NCI-H526 treated with DMSO at 0.1 percent for 48 hours (cell line): ENCODE data around the gene WDR20.
"Not testable (repeated sequence)": the region's sequence is repeated elsewhere in the genome, so short reads cannot be mapped to it uniquely, and the experiment has no call there.

Experiments used
- DNase-seq: peaks from one replicate; lab custom pipeline; 2025; lab: John Stamatoyannopoulos, UW

Gene WDR20

DNA sequence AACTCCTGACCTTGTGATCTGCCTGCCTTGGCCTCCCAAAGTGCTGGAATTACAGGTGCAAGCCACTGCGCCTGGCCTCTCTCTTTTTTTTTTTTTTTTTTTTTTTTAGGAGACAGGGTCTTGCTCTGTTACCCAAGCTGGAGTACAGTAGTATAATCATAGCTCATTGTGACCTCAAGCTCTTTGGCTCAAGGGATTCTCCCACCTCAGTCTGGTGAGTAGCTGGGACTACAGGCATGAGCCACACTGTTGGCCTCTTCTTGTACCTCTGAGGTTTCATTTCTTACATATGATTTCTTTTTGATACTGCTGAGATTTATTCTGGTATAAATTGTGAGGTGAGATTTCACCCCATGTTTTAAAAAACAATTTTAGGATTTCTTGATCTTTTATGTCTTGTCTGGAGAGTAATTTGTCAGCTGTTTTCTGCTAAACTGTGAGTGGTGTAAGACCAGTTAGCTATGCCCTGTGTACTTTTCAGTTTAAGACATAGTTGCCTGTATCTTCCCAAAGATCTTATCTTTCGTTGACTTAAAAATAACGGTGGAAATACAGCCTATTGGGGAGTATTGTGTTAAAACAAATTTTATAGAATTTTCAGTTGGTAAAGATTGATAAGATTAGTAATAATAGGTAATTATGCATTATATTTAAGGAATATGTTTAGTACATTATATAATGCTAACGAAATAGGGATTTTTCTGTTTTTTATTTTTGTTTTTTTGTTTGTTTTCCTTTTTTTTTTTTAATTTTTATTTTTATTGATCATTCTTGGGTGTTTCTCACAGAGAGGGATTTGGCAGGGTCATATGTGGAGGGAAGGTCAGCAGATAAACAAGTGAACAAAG lies 31.7 kb downstream of the WDR20 start:
- no peak for DNase-seq

- DNase-seq = not testable (repeated sequence)
Observed at GRCh38 chr14:102172021-102172272, 32.2 kb downstream of the WDR20 start.

GRCh38 chr14:102172721-102173120 lies 33.0 kb downstream of the WDR20 start:
- DNase-seq = not testable (repeated sequence)

GRCh38 chr14:102177161-102177560 lies 37.5 kb downstream of the WDR20 start:
- DNase-seq = no peak

DNA sequence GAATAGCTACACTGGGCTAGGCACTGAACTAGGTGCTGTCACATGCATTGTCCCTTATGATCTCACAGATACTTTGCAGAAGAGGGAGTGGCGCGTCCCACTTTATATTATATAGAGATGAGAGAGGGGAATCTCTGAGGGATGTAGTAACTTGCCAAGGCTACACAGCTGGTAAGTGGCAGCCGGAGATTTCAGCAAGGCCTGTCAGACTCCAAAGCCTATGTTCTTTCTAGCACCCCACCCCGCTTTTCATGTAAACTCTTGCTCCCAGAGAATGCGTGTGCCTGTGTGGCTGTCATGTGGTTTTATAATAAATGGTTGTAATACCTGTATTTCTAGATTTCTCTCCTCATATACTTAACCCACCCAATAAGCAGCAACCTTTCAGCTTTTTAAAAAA lies 39.1 kb downstream of the WDR20 start:
- no peak for DNase-seq

DNA sequence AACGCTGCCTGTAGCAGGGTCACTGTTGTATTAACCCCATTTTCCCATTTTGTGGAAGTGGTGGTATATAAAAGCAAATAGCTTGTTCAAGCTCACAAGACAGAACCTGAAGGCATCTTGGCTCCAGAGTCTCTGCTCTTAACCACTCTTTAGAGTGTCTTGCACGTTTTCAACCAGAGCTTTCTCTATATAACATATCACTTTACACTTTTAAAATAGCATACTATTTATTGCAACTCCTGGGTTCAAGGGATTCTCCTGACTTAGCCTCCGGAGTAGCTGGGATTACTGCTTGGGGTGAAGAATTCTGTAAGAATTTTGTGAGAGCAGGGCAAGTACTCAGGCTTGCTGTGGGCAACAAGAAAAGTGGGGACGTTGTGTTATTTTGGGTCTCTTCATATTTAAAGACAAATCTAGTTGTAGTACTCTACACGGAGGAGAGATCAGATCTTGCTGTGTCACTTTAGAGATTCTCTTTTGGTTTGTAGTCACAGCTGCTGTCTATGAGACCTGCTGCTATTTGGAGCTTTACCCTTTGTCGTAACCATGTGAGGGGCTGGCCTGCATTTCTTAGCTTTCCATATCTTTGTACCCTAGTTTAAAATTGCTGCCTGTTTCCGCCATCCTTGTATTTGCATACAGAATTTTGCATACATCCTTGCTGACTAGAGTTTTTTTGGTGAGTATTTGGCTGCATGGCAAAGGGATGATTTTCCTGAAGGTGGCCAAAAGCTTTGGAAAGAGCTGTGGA lies 40.7 kb downstream of the WDR20 start:
- peak; percentile 85 for DNase-seq

DNA sequence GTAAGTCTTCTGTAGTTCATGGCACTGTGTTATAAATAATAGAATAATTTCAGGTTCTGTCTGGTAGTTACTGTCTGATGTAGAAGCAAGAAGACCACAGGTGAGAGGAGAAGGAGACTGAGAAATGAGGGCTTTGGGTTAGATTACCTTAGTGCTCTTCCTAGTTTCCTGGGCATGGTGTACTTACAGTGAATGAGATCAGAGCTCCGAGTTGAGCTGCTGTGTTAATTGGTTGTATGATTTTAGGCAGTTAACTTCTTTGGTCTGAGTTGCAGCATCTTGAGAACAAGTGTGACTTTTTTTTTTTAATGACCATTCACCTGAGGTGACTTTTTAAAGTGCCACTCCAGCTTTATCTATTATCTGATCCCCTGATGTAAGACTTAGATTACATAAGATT lies 41.5 kb downstream of the WDR20 start:
- DNase-seq = peak; percentile 7

DNA sequence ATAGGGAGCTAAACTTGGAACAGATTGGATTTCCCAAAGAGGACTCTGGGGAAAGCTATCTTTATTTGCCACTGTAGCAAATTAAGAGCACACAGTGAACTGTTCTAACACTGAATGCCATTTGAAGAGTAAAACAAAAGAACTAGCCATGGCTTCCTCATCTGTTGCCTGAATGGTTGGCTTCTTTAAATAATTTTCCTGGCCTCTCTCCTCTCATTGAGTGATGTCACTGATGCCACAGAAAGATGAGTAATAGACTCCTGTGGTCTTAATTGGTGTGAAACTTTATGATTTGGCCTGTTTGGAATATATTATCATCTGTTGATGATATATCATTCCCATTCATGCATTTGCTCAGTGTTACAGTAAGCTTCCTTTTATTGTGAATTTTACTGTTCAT lies 42.5 kb downstream of the WDR20 start:
- DNase-seq = no peak

- no peak for DNase-seq
Observed at GRCh38 chr14:102182936-102183619, 43.4 kb downstream of the WDR20 start.

GRCh38 chr14:102183886-102184285 lies 44.2 kb downstream of the WDR20 start:
- peak; percentile 39 for DNase-seq

DNA sequence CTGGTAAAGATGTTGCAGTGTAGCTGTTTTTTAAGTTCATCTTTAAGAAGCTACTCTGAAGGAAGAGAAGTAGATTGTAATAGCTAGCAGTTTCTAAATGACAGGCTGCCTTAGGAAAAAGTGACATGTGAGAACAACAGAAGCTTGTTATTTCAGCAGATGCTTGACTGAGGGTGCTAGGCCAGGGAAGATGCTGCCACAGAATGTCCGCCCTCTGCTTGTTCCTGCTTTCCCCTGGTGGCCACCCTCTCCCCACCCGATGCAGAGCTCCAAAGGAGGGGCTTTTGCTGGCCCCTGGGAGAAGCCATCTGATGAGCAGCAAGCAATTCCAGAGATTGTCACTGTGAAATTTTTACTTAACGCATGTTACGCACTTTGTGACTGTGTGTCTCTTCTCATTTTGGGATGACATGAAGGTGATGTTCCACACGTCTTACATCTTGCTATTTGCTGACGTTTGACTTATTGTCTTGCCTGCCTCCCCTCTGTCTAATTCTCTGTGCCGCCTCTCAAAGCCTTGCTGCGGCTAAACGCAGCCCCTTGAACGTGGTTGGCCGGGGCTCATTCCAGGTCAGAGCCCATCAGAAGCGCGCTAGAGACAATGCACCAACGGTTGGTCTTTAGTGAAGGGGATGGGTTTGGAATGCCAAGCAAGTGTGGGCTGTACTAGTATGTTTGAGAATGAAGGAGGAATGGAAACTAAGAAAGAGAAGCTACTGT lies 44.8 kb downstream of the WDR20 start:
- DNase-seq = no peak

DNA sequence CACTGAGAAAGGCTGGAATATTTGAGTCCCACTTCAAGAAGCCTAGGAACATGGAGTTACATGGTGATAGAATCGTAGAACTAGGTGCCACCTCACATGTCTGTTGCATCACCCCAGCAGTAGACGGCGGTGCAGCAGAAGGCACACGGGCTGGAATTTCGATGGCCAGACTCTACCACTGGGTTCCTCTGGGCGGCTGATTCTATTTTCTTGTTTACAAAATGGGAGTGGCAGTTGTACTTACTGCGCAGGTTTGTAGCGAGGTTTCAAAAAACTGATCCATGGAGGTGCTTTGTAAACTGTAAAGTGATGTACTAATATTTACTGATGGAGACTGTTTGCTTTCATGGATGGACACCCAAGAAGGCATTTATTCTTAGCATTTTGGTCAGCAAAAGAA lies 45.7 kb downstream of the WDR20 start:
- DNase-seq = peak; percentile 91

- DNase-seq = no peak
Observed at GRCh38 chr14:102187044-102187443, 47.3 kb downstream of the WDR20 start.

DNA sequence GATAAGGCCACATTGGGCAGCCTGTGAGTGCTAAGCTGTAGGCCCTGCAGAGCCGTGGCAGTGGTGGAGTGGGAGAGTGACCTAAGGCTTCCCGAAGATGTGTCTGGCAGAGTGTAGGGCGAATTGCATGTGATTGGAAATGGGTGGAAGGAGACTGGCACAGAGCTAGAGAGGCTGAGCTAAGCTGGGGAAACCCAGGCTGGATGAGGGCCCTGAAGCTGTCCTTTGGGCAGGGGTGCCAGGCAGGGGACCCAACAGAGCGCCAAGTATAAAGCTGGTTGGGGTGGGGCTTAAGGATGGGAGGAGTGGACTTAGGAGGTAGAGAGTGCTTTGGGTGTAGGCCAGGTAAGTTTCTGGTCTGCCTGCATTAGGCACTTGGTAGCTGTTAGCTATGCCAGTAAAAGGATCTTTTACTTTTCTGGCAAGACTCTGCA lies 47.9 kb downstream of the WDR20 start:
- DNase-seq = no peak

DNA sequence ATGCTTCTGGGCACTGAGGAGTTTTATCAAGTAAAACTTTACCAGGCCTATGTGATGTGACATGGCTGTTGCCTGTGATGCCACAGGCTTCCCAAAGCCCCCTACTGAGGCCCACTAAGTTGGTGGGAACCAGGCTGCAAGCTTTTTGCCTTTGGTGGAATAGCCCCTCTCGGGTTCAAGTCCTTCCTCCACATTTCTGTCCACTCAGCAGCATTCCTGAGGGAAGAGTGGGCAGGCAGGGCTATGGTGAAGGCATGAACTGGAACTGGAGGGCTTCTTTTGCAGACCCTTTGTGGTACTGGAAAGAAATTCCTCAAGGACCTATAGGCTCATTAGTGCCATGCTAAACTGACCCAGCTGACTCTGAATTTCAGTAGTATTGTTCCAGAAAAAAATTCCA lies 48.5 kb downstream of the WDR20 start:
- DNase-seq = no peak

DNA sequence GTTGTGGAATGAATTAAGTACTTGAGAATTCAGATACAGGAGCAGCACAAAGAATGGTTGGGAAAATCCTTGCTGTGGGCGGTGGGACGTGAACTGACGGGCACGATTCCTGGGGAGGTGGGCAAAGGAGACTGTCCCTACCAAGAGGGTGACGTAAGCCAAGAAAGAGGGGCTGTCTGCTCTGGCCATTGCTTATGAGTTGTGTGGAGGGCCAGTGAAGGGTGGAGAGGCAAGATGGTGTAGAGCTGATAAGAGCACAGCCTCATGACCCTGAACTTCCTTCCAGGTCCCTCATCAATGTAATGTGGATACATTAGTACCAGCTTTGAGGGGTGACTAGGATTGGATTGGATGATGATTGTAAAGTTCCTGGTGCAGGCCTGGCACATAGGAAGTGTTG lies 50.2 kb downstream of the WDR20 start:
- no peak for DNase-seq

DNA sequence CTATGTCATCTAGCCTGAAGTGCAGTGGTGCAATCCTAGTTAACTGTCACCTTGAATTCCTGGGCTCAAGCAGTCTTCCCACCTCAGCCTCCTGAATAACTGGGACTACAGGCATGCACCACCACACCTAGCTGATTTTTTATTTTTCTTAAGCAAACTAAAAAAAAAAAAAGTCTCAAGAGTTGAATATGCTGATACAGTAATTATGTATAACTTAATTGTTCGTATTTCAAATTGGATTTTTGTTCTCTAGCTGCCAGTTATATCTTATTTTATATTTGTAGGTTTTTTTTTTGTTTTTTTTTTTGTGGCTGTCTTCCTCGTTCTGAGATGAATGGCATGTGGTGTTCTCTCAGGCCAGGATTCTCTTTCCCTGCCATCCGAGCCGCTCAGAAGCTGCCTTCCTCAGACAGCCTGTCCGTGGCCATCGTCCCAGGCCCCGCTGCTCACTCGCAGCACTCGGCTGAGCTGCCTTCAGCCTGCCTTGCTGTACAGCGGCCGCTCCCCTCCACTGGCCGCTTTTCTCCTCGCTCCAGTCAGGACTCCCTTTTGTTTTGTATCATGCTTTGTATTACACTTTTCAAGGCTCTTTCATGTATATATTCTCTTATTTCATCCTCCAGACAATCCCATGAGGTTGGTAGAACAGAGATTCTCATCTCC lies 53.3 kb downstream of the WDR20 start:
- DNase-seq = peak; percentile 71

DNA sequence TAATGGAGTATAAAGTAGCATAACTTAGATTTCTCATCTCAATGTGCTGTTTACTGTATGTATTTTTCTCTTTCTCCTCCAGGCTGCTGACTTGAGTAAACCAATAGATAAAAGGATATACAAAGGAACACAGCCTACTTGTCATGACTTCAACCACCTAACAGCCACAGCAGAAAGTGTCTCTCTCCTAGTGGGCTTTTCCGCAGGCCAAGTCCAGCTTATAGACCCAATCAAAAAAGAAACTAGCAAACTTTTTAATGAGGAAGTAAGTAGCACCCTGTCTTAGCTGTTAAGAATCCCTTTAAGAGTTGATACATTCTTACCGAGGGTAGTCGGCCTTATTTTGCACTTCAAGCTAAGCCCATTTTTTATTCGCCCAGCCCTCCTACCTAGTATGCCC lies 55.2 kb downstream of the WDR20 start:
- no peak for DNase-seq

GRCh38 chr14:102195446-102195845 lies 55.7 kb downstream of the WDR20 start:
- no peak for DNase-seq

DNA sequence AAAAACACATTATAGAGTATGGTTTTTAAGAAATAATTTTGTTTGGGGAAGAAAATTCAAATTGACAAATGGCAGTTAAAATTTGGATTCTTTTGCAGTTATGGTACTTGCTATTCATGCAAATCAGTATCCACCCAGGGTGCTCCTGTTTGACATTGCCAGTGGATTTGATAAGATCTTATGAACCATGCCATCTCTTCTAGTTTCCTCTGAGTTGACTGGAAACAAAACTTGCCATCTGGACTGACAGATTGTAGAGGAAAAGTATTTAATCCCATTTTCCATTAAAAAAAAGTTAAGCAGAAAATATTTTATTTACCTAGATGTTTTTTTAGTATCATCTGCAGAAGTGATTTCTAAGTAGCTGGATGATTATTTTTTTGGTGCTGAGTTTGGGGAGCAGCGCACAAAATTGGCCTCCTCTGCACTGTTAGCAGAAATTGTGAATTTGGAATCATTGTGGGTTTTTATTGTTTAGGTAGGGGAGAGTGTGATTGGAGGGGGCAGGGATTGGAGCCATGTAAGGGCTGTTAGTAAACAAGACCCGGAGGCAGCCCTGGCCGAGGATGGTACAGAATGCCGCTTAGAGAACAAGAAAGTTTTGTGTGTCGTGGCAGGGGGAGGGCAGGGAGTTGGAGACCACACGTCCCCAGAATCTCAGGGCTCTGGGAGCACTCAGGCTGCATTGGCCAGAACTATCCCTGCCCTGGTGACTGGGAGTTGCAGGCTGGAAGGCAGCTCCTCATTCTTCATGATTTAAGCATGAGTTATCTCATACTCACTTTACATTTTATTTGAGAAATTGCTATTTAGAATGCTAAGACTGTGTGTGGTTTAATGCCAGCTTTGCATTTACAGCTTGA lies 56.6 kb downstream of the WDR20 start:
- peak; percentile 64 for DNase-seq

- DNase-seq = no peak
Observed at GRCh38 chr14:102196902-102197230, 57.2 kb downstream of the WDR20 start.
